WI38 (cell line): Measurements from ENCODE around the gene OR6V1.

Experiments
- H3K4me3 ChIP-seq: 2 replicates; pipeline ENCODE4 v1.5.1; 2011; ENCODE audit warnings: low read depth, mild to moderate bottlenecking, control low read depth, low read length
- TF ChIP-seq, protein P1 (sequence below): IDR thresholded peaks from 2 replicates; pipeline ENCODE4 v1.5.1; 2012; ENCODE audit warnings: low read depth, mild to moderate bottlenecking, control low read depth, low read length

Gene OR6V1

DNA sequence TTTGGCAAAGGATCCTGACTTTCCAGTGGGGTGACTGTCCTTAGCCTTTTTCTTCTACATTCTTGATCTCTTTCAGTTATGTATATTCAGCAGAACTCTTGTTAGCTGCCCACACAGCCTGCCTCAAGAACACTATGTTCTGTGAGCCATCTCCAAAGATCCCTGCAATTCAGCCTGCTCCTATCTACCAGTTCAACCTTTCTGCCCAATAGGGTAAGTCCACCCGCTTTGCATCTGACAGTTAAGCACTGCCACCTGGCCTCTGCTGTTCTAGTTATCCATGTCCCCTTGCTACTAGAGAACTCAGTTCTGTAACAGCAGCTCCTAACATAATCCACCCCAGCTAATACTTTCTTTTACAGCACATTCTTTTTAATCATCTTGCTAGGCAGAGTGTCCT is 38.7 kb upstream of the OR6V1 start:
- no peak overlapping the region for H3K4me3 ChIP-seq
- TF ChIP-seq, protein P1, sequence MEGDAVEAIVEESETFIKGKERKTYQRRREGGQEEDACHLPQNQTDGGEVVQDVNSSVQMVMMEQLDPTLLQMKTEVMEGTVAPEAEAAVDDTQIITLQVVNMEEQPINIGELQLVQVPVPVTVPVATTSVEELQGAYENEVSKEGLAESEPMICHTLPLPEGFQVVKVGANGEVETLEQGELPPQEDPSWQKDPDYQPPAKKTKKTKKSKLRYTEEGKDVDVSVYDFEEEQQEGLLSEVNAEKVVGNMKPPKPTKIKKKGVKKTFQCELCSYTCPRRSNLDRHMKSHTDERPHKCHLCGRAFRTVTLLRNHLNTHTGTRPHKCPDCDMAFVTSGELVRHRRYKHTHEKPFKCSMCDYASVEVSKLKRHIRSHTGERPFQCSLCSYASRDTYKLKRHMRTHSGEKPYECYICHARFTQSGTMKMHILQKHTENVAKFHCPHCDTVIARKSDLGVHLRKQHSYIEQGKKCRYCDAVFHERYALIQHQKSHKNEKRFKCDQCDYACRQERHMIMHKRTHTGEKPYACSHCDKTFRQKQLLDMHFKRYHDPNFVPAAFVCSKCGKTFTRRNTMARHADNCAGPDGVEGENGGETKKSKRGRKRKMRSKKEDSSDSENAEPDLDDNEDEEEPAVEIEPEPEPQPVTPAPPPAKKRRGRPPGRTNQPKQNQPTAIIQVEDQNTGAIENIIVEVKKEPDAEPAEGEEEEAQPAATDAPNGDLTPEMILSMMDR, result no peak

DNA sequence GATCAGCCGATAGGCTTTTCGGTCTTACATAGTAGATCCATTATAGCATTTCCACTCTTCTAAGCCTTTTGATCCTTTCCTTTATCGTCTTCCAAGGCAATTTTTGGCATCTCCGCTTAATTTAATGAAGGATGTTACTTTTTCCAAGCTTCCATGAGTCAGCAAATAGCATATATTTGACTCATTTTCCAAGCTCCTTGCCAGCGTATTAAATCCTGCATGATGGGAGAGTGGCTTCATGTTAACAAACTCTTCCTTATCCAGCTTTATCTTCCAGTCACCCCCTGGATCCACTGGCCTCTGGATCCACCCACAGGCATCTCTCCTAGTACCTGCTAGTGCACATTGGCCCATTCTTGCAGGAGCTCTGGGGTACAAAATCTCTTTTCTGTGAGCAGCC is 38.2 kb upstream of the OR6V1 start:
- H3K4me3 ChIP-seq, result no peak overlapping the region
- TF ChIP-seq, protein P1, result no peak

DNA sequence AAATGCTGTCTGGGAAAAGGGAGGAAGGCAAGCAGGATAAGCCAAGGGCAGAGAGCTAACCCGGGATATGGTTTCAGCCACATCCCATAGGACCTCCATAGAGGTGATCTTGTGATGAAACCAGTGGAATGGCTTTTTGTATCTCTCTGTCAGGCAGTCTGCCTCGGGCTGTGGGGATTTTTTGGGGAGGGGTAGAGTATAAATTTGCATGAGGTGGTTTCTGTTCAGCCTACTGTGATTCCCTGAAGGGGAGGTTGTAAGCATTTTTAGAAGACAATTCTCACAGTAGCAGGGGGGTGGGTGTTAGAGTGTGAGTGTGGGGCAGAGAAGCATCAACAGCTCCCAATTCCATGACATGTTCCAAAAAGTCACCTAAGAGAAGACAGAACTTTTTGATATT is 37.1 kb upstream of the OR6V1 start:
- no peak overlapping the region for H3K4me3 ChIP-seq
- TF ChIP-seq, protein P1, result no peak

DNA sequence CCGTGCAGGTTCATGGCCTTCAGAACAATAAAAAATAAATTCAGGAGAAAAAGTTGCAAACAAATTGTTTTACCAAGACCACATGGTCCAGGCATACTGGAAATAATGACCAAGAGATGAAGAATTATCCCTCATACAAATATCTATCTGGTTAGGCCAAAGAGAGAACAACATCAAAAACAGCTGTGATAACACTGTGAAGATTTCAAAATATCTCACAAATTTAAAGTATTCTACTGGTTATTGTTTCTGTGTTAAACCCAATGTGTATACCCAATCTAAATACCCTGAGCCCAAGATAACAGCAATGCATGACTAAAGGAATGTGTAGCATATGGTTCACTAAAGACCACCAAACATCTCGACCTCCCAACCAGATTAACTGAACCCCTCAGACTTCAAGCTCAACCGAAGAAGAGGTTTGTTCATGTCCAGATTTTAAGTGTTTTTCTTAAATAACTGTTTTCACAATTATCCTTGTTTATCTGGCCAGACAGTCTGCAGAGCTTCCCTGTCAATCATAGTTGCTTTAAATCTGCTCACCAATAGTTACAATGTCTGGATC is 36.1 kb upstream of the OR6V1 start:
- TF ChIP-seq, protein P1, result no peak
- H3K4me3 ChIP-seq, result no peak overlapping the region

DNA sequence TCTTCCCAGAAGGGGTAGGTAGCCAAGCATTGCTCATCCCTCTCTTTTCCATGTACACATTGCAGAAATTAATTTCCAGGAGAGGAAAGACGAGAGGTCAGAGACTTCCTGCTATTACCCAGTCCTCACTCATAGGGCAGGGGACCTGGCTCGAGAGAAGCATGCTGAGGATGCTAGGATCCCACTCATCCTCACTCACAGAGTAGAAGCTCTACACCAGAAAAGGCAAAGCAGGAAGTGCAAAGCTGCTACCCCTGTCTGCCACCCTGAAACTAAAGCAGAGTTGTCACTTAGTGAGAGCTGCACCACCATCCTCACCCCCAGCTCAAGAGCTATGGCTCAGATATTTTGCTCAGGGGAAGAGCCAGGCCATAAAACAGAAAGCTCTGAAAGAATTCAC is 35.1 kb upstream of the OR6V1 start:
- TF ChIP-seq, protein P1, result no peak
- H3K4me3 ChIP-seq, result no peak overlapping the region

DNA sequence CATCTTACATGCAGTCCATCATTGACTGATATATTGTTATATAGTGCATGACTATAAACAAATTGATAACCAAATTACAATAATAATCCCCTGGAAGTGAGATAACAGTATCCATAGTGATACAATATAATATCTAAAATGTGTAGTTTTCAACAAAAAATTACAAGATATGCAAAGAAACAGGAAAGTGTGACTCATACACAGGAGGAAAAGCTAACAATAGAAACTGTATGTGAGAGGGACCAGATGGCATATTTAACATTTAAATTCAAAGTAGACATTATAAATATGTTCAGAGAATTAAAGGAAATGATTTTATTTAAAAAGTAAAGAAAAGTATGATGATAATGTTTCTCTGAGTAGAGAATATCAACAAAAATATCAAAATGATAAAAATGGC is 33.2 kb upstream of the OR6V1 start:
- no peak overlapping the region for H3K4me3 ChIP-seq
- TF ChIP-seq, protein P1, result no peak

DNA sequence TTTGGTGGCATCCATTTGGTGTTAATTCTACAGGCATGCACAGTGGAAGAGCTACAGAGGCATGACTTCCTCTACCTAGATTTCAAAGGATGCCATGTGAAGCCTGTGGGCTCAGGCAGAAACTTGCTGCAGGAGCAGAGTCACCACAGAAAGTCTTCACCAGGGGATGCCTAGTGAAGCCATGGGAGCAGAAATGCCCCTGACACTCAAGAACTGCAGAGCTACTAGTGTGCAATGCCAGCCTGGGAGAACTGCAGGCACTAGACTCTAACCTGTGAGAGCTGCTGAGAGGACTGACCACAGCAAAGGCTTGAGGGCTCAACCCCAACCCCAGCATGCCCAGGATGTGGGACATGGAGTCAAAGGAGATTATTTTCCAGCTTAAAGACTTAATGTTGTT is 29.1 kb upstream of the OR6V1 start:
- H3K4me3 ChIP-seq, result no peak overlapping the region
- TF ChIP-seq, protein P1, result no peak
